Peyer's patch (tissue), 4 donors: ENCODE data around the gene MCUR1.
A peak's percentile ranks its signal among the peaks of the same experiment; 100 is the strongest.

ENCODE experiments used
- CTCF ChIP-seq, 6 experiments: fragments of 450-650 bp in 4 of 6; fragments of 200-600 bp in 2 of 6; sonication (generic) in 1 of 6; IDR thresholded peaks; one replicate each; pipeline ENCODE4 v1.5.1; 2017 to 2019; ENCODE audit warnings: antibody characterized with exemption in 6 of 6, mild to moderate bottlenecking in 3 of 6, moderate library complexity in 1 of 6
- POLR2A ChIP-seq, 2 donors: fragments of 450-650 bp; IDR thresholded peaks; one replicate each; pipeline ENCODE4 v1.5.1; 2017; ENCODE audit warnings: antibody characterized with exemption in 2 of 2, mild to moderate bottlenecking in 2 of 2, moderate library complexity in 2 of 2

DNA sequence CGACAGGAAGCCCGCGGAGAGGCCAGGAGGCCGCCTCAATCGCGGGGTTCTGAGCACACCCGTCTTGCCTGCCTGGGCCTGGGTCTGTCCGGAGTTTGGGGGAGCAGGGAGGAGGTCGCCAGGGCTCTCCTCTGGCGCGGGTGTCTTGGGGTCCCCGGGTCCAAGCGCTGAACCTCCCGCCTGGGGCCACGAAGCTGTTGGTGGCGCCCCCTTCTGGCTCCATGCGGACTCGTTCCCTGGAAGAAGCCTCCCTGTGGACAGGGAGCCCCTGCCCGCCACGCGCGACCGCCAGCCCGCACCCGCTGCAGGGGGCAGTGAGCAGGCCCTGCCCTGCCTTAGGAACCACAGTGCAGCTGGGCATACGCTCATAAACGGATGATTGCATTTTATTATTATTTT, 44.7 kb downstream of the MCUR1 start:
- TF ChIP-seq CTCF (IDR thresholded peaks at IDR 0.05) (peak in 1 of 6 experiments; percentile 16), POLR2A (IDR thresholded peaks at IDR 0.05) (no peak)
